ENCODE data around the gene PLA2G4F. TPM values are rescaled to one million over a fixed set of nuclear protein-coding genes. Genes with fewer than 3 reads are reported as not detected.

The PLA2G4F gene
- polyA plus RNA-seq, 3 donors: 0.09 to 0.68 TPM; not detected in 1

GRCh38 chr15:42090370-42090769, 66.1 kb downstream of the PLA2G4F start:
- H3K27ac ChIP-seq (ENCODE audit: low read depth, low read length): no peak overlapping the region
- WGBS, 3 donors: 54 to 68% (median 56%) methylated on average over 7 of the region's 7 CpGs

GRCh38 chr15:42089942-42090341, 66.5 kb downstream of the PLA2G4F start:
- 92 to 95% (median 93%) methylated on average over 4 of the region's 4 CpGs for WGBS, 3 donors
- no peak overlapping the region for H3K27ac ChIP-seq (ENCODE audit: low read depth, low read length)

Other genes with a start within 250 kb of the PLA2G4F start
- gene EHD4, start 184.1 kb downstream of the PLA2G4F start, polyA plus RNA-seq: 10 to 100 TPM in 2 of 3 donors, 1 to 10 TPM in 1; 5.5 to 23.6 (median 12.5) TPM
- gene PLA2G4E, start 135.6 kb downstream of the PLA2G4F start, polyA plus RNA-seq: not detected
- under 1 TPM in 1 of 3 donors, not detected in 2; 0.34 TPM for gene PLA2G4D, start 62.1 kb downstream of the PLA2G4F start, polyA plus RNA-seq
- 10 to 100 TPM; 20.6 to 37.3 (median 29.9) TPM for gene VPS39, start 51.7 kb upstream of the PLA2G4F start, polyA plus RNA-seq
- 10 to 100 TPM in 1 of 3 donors, 1 to 10 TPM in 2; 5.1 to 10.3 (median 8.8) TPM for gene GANC, start 116.6 kb upstream of the PLA2G4F start, polyA plus RNA-seq
- gene TMEM87A, start 116.8 kb upstream of the PLA2G4F start, polyA plus RNA-seq: 10 to 100 TPM; 15.7 to 28.0 (median 23.6) TPM
- 1 to 10 TPM; 3.9 to 9.7 (median 8.3) TPM for gene CAPN3, start 202.9 kb upstream of the PLA2G4F start, polyA plus RNA-seq